H1 (cell line): ENCODE data around the gene BMPR1A. TPM values are rescaled to one million over a fixed set of nuclear protein-coding genes. Genes with fewer than 3 reads are reported as not detected.

Source experiments
- CTCF ChIA-PET: fragments of 300-600 bp; sonication (Branson Sonifier 250); formaldehyde crosslinking; loops from one replicate; lab custom pipeline; 2021; ENCODE audit not compliant: partially characterized antibody; lab: Charles Lee
- POLR2A ChIA-PET: fragments of 300-600 bp; sonication (Branson Sonifier 250); formaldehyde crosslinking; loops from one replicate; lab custom pipeline; 2021; ENCODE audit warnings: inconsistent platforms; ENCODE audit not compliant: partially characterized antibody; lab: Charles Lee
- DNase-seq, 2 experiments: peaks; one replicate each; pipeline versions ENCODE4 v3.0.0 to v3.0.0-alpha.2; 2010 to 2022; ENCODE audit warnings: low spot score in 2 of 2, low read depth in 1 of 2, mixed read lengths in 1 of 2
- FAIRE-seq: peaks from 2 replicates; lab custom pipeline; 2011; peaks lifted over from hg19 to GRCh38; lab: Jason Lieb, UNC
- H2AFZ ChIP-seq: 2 replicates; pipeline ENCODE4 v1.8.1; 2012; ENCODE audit warnings: low read length, inconsistent platforms
- H2AK5ac ChIP-seq: 2 replicates; pipeline ENCODE4 v1.6.1; 2013; ENCODE audit warnings: low read depth, low read length
- H2BK120ac ChIP-seq: replicated peaks from 2 replicates; pipeline ENCODE3; 2013; ENCODE audit warnings: low read depth, low read length, inconsistent platforms
- H2BK12ac ChIP-seq: 2 replicates; pipeline ENCODE4 v1.6.1; 2013; ENCODE audit warnings: low read depth, low read length
- H2BK15ac ChIP-seq: 2 replicates; pipeline ENCODE4 v1.6.1; 2013; ENCODE audit warnings: low read length
- H2BK20ac ChIP-seq: 2 replicates; pipeline ENCODE4 v1.6.1; 2013; ENCODE audit warnings: low read length
- H2BK5ac ChIP-seq: 2 replicates; pipeline ENCODE4 v1.6.1; 2013; ENCODE audit warnings: low read depth, low read length
- H3K14ac ChIP-seq: 2 replicates; pipeline ENCODE4 v1.6.1; 2013; ENCODE audit warnings: inconsistent platforms; ENCODE audit not compliant: insufficient read length
- H3K18ac ChIP-seq: 2 replicates; pipeline ENCODE4 v1.6.1; 2013; ENCODE audit warnings: low read length; ENCODE audit errors: extremely low read depth
- H3K23ac ChIP-seq: 2 replicates; pipeline ENCODE4 v1.6.1; 2013; ENCODE audit warnings: inconsistent platforms; ENCODE audit not compliant: insufficient read length
- H3K23me2 ChIP-seq: 2 replicates; pipeline ENCODE4 v1.6.1; 2013; ENCODE audit warnings: low read depth, low read length
- H3K27ac ChIP-seq: 2 replicates; pipeline ENCODE4 v1.6.1; 2011; ENCODE audit warnings: low read depth, low read length, inconsistent platforms
- H3K27me3 ChIP-seq, 4 experiments: replicated peaks in 1 of 4; 1 replicate in 1 of 4; 2 replicates in 3 of 4; pipeline versions ENCODE4 v1.6.1 to v1.8.1; 2011 to 2013; ENCODE audit warnings: low read length in 3 of 4, mild to moderate bottlenecking in 3 of 4, inconsistent platforms in 2 of 4, mixed read lengths in 2 of 4, moderate library complexity in 1 of 4; ENCODE audit not compliant: control insufficient read depth in 3 of 4, insufficient read depth in 3 of 4; ENCODE audit errors: extremely low read depth in 1 of 4
- H3K36me3 ChIP-seq, 4 experiments: 2 replicates each; pipeline versions ENCODE4 v1.6.1 to v1.8.1; 2011 to 2013; ENCODE audit warnings: mild to moderate bottlenecking in 4 of 4, low read length in 3 of 4, moderate library complexity in 2 of 4, control low read depth in 1 of 4, inconsistent platforms in 1 of 4; ENCODE audit not compliant: insufficient read depth in 4 of 4, control insufficient read depth in 2 of 4
- H3K4ac ChIP-seq: replicated peaks from 2 replicates; pipeline ENCODE3; 2013; ENCODE audit warnings: low read length, low read depth, mixed read lengths, inconsistent platforms; ENCODE audit not compliant: insufficient read length
- H3K4me1 ChIP-seq, 4 experiments: replicated peaks in 1 of 4; 1 replicate in 1 of 4; 2 replicates in 3 of 4; pipeline versions ENCODE4 v1.6.1 to v1.8.1; 2011 to 2013; ENCODE audit warnings: low read length in 3 of 4, inconsistent platforms in 2 of 4, mixed read lengths in 1 of 4; ENCODE audit not compliant: insufficient read depth in 4 of 4, control insufficient read depth in 3 of 4
- H3K4me2 ChIP-seq, 2 experiments: 2 replicates each; pipeline versions ENCODE4 v1.6.1 to v1.8.1; 2011 to 2013; ENCODE audit warnings: low read depth in 2 of 2, low read length in 2 of 2, control low read depth in 1 of 2, inconsistent platforms in 1 of 2, mild to moderate bottlenecking in 1 of 2; ENCODE audit not compliant: insufficient read depth in 1 of 2
- H3K4me3 ChIP-seq, 4 experiments: fragments of 200-600, 300-600 bp in 1 of 4; sonication (generic), shearing (Covaris generic), sonication (Bioruptor Twin) in 1 of 4; 2 replicates each; pipeline versions ENCODE4 v1.5.1 to v1.8.1; 2011 to 2016; ENCODE audit warnings: low read length in 4 of 4, low read depth in 3 of 4, control low read depth in 2 of 4, inconsistent platforms in 2 of 4, mild to moderate bottlenecking in 2 of 4, mixed read lengths in 1 of 4, moderate library complexity in 1 of 4; ENCODE audit not compliant: insufficient read depth in 2 of 4; ENCODE audit errors: extremely low read depth in 1 of 4
- H3K56ac ChIP-seq: replicated peaks from 2 replicates; pipeline ENCODE3; 2013; ENCODE audit warnings: low read depth, mild to moderate bottlenecking, mixed read lengths, low read length, inconsistent platforms; ENCODE audit not compliant: insufficient read length
- H3K79me1 ChIP-seq: 2 replicates; pipeline ENCODE4 v1.6.1; 2013; ENCODE audit warnings: low read depth, low read length, control low read depth
- H3K79me2 ChIP-seq, 2 experiments: 2 replicates each; pipeline versions ENCODE4 v1.6.1 to v1.8.1; 2012 to 2013; ENCODE audit warnings: low read length in 2 of 2, mild to moderate bottlenecking in 2 of 2, inconsistent platforms in 1 of 2; ENCODE audit not compliant: insufficient read depth in 2 of 2, control insufficient read depth in 1 of 2
- H3K9ac ChIP-seq, 4 experiments: replicated peaks in 1 of 4; 1 replicate in 1 of 4; 2 replicates in 3 of 4; pipeline versions ENCODE4 v1.6.1 to v1.8.1; 2011 to 2013; ENCODE audit warnings: low read depth in 3 of 4, low read length in 3 of 4, control low read depth in 2 of 4, mild to moderate bottlenecking in 2 of 4, moderate library complexity in 2 of 4, inconsistent platforms in 1 of 4; ENCODE audit errors: extremely low read depth in 1 of 4
- H3K9me3 ChIP-seq, 2 experiments: 2 replicates each; pipeline versions ENCODE4 v1.6.1 to v1.8.1; 2012 to 2013; ENCODE audit warnings: mild to moderate bottlenecking in 2 of 2, moderate library complexity in 2 of 2, control low read depth in 1 of 2, inconsistent platforms in 1 of 2, low read depth in 1 of 2, low read length in 1 of 2, mixed read lengths in 1 of 2; ENCODE audit not compliant: insufficient read depth in 2 of 2
- H4K20me1 ChIP-seq, 2 experiments: replicated peaks in 1 of 2; 2 replicates each; pipeline versions ENCODE3 to v1.8.1; 2011 to 2013; ENCODE audit warnings: inconsistent platforms in 2 of 2, low read length in 2 of 2, mild to moderate bottlenecking in 1 of 2; ENCODE audit not compliant: insufficient read depth in 2 of 2, control insufficient read depth in 1 of 2
- H4K5ac ChIP-seq: 2 replicates; pipeline ENCODE4 v1.6.1; 2013; ENCODE audit warnings: low read length, low read depth, mixed read lengths, inconsistent platforms; ENCODE audit not compliant: insufficient read length
- H4K8ac ChIP-seq: 2 replicates; pipeline ENCODE4 v1.8.0; 2013; ENCODE audit warnings: mild to moderate bottlenecking, moderate library complexity, low read length, inconsistent platforms; ENCODE audit not compliant: insufficient read depth; ENCODE audit errors: extremely low read depth
- H4K91ac ChIP-seq: replicated peaks from 2 replicates; pipeline ENCODE3; 2013; ENCODE audit warnings: low read length, mixed read lengths, inconsistent platforms; ENCODE audit not compliant: insufficient read length
- ASH2L ChIP-seq: fragments of 200-600, 300-600 bp; sonication (generic); IDR thresholded peaks from one replicate; pipeline ENCODE4 v1.7.1; 2017; ENCODE audit warnings: low read length
- CEBPB ChIP-seq: IDR thresholded peaks from 2 replicates; pipeline ENCODE4 v1.6.1; 2012; ENCODE audit warnings: low read depth, low read length
- CHD2 ChIP-seq: IDR thresholded peaks from 2 replicates; pipeline ENCODE4 v1.6.1; 2012; ENCODE audit warnings: low read length, improper control_type of control experiment
- GTF2F1 ChIP-seq: IDR thresholded peaks from 2 replicates; pipeline ENCODE4 v1.6.1; 2012; ENCODE audit warnings: low read depth, low read length, improper control_type of control experiment, borderline replicate concordance
- KDM5A ChIP-seq: fragments of 200-600 bp; IDR thresholded peaks from 2 replicates; pipeline ENCODE4 v1.7.1; 2012; ENCODE audit warnings: mild to moderate bottlenecking, low read length, inconsistent platforms, mixed read lengths
- MAFK ChIP-seq: IDR thresholded peaks from 2 replicates; pipeline ENCODE4 v1.6.1; 2012; ENCODE audit warnings: low read depth, mild to moderate bottlenecking, improper control_type of control experiment, low read length
- MAX ChIP-seq: IDR thresholded peaks from 2 replicates; pipeline ENCODE4 v1.6.1; 2012; ENCODE audit warnings: inconsistent platforms
- PHF8 ChIP-seq: fragments of 200-600 bp; sonication (generic); conservative IDR thresholded peaks from 2 replicates; pipeline ENCODE4 v1.7.1; 2012; ENCODE audit warnings: low read depth, mild to moderate bottlenecking, inconsistent platforms, low read length, moderate library complexity
- RFX5 ChIP-seq: IDR thresholded peaks from 2 replicates; pipeline ENCODE4 v1.6.1; 2011; ENCODE audit warnings: low read depth, low read length, improper control_type of control experiment, borderline replicate concordance
- SIN3A ChIP-seq, 2 experiments: IDR thresholded peaks in 1 of 2; conservative IDR thresholded peaks in 1 of 2; 2 replicates each; pipeline ENCODE4 v1.6.1; 2011 to 2012; ENCODE audit warnings: low read length in 2 of 2, improper control_type of control experiment in 1 of 2, low read depth in 1 of 2, mild to moderate bottlenecking in 1 of 2
- SIX5 ChIP-seq: IDR thresholded peaks from 2 replicates; pipeline ENCODE4 v1.6.1; 2011; ENCODE audit warnings: mild to moderate bottlenecking, low read depth, low read length
- WGBS, 2 experiments: shearing (Covaris generic) in 1 of 2; methylation state at CpG; one replicate each; pipeline versions ENCODE4 v1.1.6 to v1.1.7; 2013 to 2015; ENCODE audit warnings: low lambda C conversion rate in 2 of 2, mixed read lengths in 2 of 2, inconsistent platforms in 1 of 2, low coverage in 1 of 2, missing lambda C conversion rate in 1 of 2; ENCODE audit not compliant: insufficient replicate concordance in 2 of 2, insufficient coverage in 1 of 2, insufficient read length in 1 of 2; ENCODE audit errors: extremely low coverage in 1 of 2, missing lambda C conversion rate in 1 of 2; 5-methylcytosine and 5-hydroxymethylcytosine counted together
- polyA plus RNA-seq, 7 experiments: library from polyadenylated mRNA; depleted of rRNA in 3 of 7; stranded (reverse) in 5 of 7; unstranded in 2 of 7; fragments of >200 nt in 5 of 7; fragments of 200-250 nt in 2 of 7; gene quantifications; 1 replicate in 5 of 7; 2 replicates in 1 of 7; 4 replicates in 1 of 7; pipeline versions ENCODE4 v1.2.1 to v1.2.3, GENCODE V29; 2011 to 2013; ENCODE audit warnings: missing spikeins in 2 of 7, mixed read lengths in 2 of 7
- total RNA-seq: library from RNA; stranded (reverse); fragmentation: NEBNext Ultra II Directional; extraction: Animal tissue kit (Norgen Biotek cat#: 25700); gene quantifications from 2 replicates; pipeline ENCODE4 v1.2.1, GENCODE V29; 2021

BMPR1A gene
- total and polyA plus RNA-seq, 2 of the 8 experiments (the other 6 are each of a cell fraction or from before 2014, with no cell fraction given), result 34.4 to 129 TPM

- Histone ChIP-seq H3K36me3 (no peaks in the 10 kb centered on the region), H4K91ac (no peak overlapping the region), H3K9me3 (no peaks in the 10 kb centered on the region), H3K4me2 (peak overlapping the region; percentile 9 to 34; a peak in 1 of 4 replicates), H3K4me3 (no peak overlapping the region), H3K18ac (no peak overlapping the region), H2BK5ac (no peak overlapping the region), H3K56ac (no peak overlapping the region), H2AK5ac (no peak overlapping the region), H3K4me1 (peaks cover 11 to 26% (median 20%) of the 10 kb centered on the region in 4 experiments), H4K5ac (no peak overlapping the region), H3K79me1 (peaks cover 12% of the 10 kb centered on the region), H2BK120ac (no peak overlapping the region), H3K14ac (no peak overlapping the region), H4K20me1 (peaks cover 28% of the 10 kb centered on the region in 2 experiments), H2BK15ac (no peak overlapping the region), H2AFZ (no peak overlapping the region), H3K9ac (no peak overlapping the region), H4K8ac (no peak overlapping the region), H3K23me2 (no peaks in the 10 kb centered on the region), H3K23ac (no peak overlapping the region), H2BK20ac (no peak overlapping the region), H3K79me2 (peaks cover 47 to 100% of the 10 kb centered on the region in 2 experiments; a peak in 3 of 4 replicates), H3K4ac (no peak overlapping the region), H3K27me3 (no peaks in the 10 kb centered on the region), H3K27ac (no peak overlapping the region), H2BK12ac (no peak overlapping the region)
- no peak for DNase-seq
- FAIRE-seq, result no peak
- POLR2A ChIA-PET, result interaction anchor here (0.9 to 1.8 kb wide), 7 partner anchors 9 to 116 kb away, joined by 3 to 5 read pairs (median 3); no protein-coding TSS in a partner anchor
- CTCF ChIA-PET, result interaction anchor here (0.9 to 1.6 kb wide), 5 partner anchors 8 to 133 kb away, joined by 3 to 8 read pairs (median 3); no protein-coding TSS in a partner anchor
- WGBS, 2 experiments, result 85% methylated on average over 7 of the region's 7 CpGs; no CpG with 5 or more reads in 1 of the 2 experiments
- TF ChIP-seq CHD2, result no peak
- TF ChIP-seq RFX5, result no peak
- TF ChIP-seq ASH2L, result no peak
- TF ChIP-seq CEBPB, result no peak
- no peak for TF ChIP-seq MAX
- no peak for TF ChIP-seq KDM5A
- no peak for TF ChIP-seq PHF8
- TF ChIP-seq GTF2F1, result no peak
- TF ChIP-seq SIN3A (conservative IDR thresholded peaks at IDR 0.05 in 1 of 2, IDR thresholded peaks at IDR 0.05 in 1 of 2; ENCODE audit: low read depth in 1 of 2, low read length in 2 of 2), result no peak
- no peak for TF ChIP-seq MAFK
- TF ChIP-seq SIX5, result no peak
Measured at GRCh38 chr10:86827639-86828038, 71.2 kb downstream of the BMPR1A start.
